Stimulated activated CD4-positive, alpha-beta T cell treated with anti-CD3 and anti-CD28 coated beads, Interleukin-12 subunit alpha, Interleukin-12 subunit beta, amount 100 ng/mL, for 24 hours (primary cell): ENCODE results near the gene CADM1.

ENCODE experiments used
- DNase-seq, 2 experiments: peaks; one replicate each; pipeline ENCODE4 v3.0.0-alpha.2; 2020; ENCODE audit warnings: low read depth in 2 of 2

CADM1 gene

GRCh38 chr11:115398333-115399080 is 105.7 kb downstream of the CADM1 start:
- no peak for DNase-seq

GRCh38 chr11:115396533-115396932 is 107.7 kb downstream of the CADM1 start:
- no peak for DNase-seq

GRCh38 chr11:115393950-115394349 is 110.3 kb downstream of the CADM1 start:
- no peak for DNase-seq

- DNase-seq, result no peak
These were observed 112.6 kb downstream of the CADM1 start for GRCh38 chr11:115391598-115391997.

GRCh38 chr11:115391160-115391559 is 113.1 kb downstream of the CADM1 start:
- no peak for DNase-seq

GRCh38 chr11:115390441-115390840 is 113.8 kb downstream of the CADM1 start:
- no peak for DNase-seq

GRCh38 chr11:115389790-115390189 is 114.4 kb downstream of the CADM1 start:
- DNase-seq, result no peak

GRCh38 chr11:115385226-115385625 is 119.0 kb downstream of the CADM1 start:
- DNase-seq, result no peak

- DNase-seq, result no peak
These were observed 120.0 kb downstream of the CADM1 start for GRCh38 chr11:115384236-115384635.

GRCh38 chr11:115383431-115383830 is 120.8 kb downstream of the CADM1 start:
- no peak for DNase-seq

- DNase-seq, result no peak
These were observed 124.7 kb downstream of the CADM1 start for GRCh38 chr11:115379528-115379927.

GRCh38 chr11:115378557-115378956 is 125.7 kb downstream of the CADM1 start:
- no peak for DNase-seq

- DNase-seq, result no peak
These were observed 126.3 kb downstream of the CADM1 start for GRCh38 chr11:115377882-115378296.

GRCh38 chr11:115368616-115369015 is 135.6 kb downstream of the CADM1 start:
- DNase-seq, result no peak

GRCh38 chr11:115366826-115367225 is 137.4 kb downstream of the CADM1 start:
- DNase-seq, result no peak

GRCh38 chr11:115365907-115366306 is 138.3 kb downstream of the CADM1 start:
- DNase-seq, result no peak

- no peak for DNase-seq
These were observed 139.3 kb downstream of the CADM1 start for GRCh38 chr11:115364896-115365295.

- DNase-seq, result no peak
These were observed 140.3 kb downstream of the CADM1 start for GRCh38 chr11:115363921-115364320.

- DNase-seq, result no peak
These were observed 140.8 kb downstream of the CADM1 start for GRCh38 chr11:115363426-115363825.

- DNase-seq, result no peak
These were observed 141.2 kb downstream of the CADM1 start for GRCh38 chr11:115362997-115363396.

GRCh38 chr11:115361025-115361424 is 143.2 kb downstream of the CADM1 start:
- no peak for DNase-seq

- DNase-seq, result no peak
These were observed 143.9 kb downstream of the CADM1 start for GRCh38 chr11:115360186-115360824.

GRCh38 chr11:115357066-115357465 is 147.1 kb downstream of the CADM1 start:
- no peak for DNase-seq
